Trophoblast cell (in vitro differentiated cells and primary cell): ENCODE measurements around the gene BRD7.

Experiments
- DNase-seq, 2 donors: peaks; one replicate each; pipeline ENCODE4 v3.0.0-alpha.2; 2016
- H2AFZ ChIP-seq: 2 replicates; pipeline ENCODE4 v1.6.1; 2013; ENCODE audit warnings: low read length, moderate library complexity, mild to moderate bottlenecking; ENCODE audit not compliant: insufficient read depth, poor library complexity
- H2AK5ac ChIP-seq: 2 replicates; pipeline ENCODE4 v1.6.1; 2013; ENCODE audit warnings: mild to moderate bottlenecking, low read length
- H2BK120ac ChIP-seq: 2 replicates; pipeline ENCODE4 v1.6.1; 2013; ENCODE audit warnings: low read length, mild to moderate bottlenecking, moderate library complexity; ENCODE audit not compliant: insufficient read depth, poor library complexity
- H2BK12ac ChIP-seq: 2 replicates; pipeline ENCODE4 v1.6.1; 2013; ENCODE audit warnings: mild to moderate bottlenecking, low read length, moderate library complexity
- H2BK5ac ChIP-seq: 2 replicates; pipeline ENCODE4 v1.6.1; 2013; ENCODE audit warnings: low read length, low read depth, moderate library complexity, mild to moderate bottlenecking; ENCODE audit not compliant: poor library complexity
- H3K14ac ChIP-seq: 2 replicates; pipeline ENCODE4 v1.6.1; 2013; ENCODE audit warnings: mild to moderate bottlenecking, low read length
- H3K18ac ChIP-seq: 2 replicates; pipeline ENCODE4 v1.6.1; 2013; ENCODE audit warnings: mild to moderate bottlenecking, low read length
- H3K23ac ChIP-seq: 2 replicates; pipeline ENCODE4 v1.6.1; 2013; ENCODE audit warnings: low read length
- H3K27ac ChIP-seq: 2 replicates; pipeline ENCODE4 v1.5.1; 2013; ENCODE audit warnings: low read depth, mild to moderate bottlenecking, inconsistent platforms, low read length, moderate library complexity
- H3K27me3 ChIP-seq: 2 replicates; pipeline ENCODE4 v1.6.1; 2013; ENCODE audit warnings: inconsistent platforms, mild to moderate bottlenecking, low read length, moderate library complexity; ENCODE audit not compliant: insufficient read depth
- H3K36me3 ChIP-seq, 2 experiments: 1 replicate in 1 of 2; 2 replicates in 1 of 2; pipeline ENCODE4 v1.6.1; 2013; ENCODE audit warnings: low read length in 2 of 2, mild to moderate bottlenecking in 2 of 2, moderate library complexity in 1 of 2; ENCODE audit not compliant: insufficient read depth in 2 of 2, control insufficient read depth in 1 of 2
- H3K4ac ChIP-seq: 2 replicates; pipeline ENCODE4 v1.6.1; 2013; ENCODE audit warnings: low read depth, mild to moderate bottlenecking, low read length, moderate library complexity
- H3K4me1 ChIP-seq, 2 experiments: 1 replicate in 1 of 2; 2 replicates in 1 of 2; pipeline ENCODE4 v1.6.1; 2013; ENCODE audit warnings: low read length in 2 of 2, mild to moderate bottlenecking in 2 of 2, moderate library complexity in 1 of 2; ENCODE audit not compliant: insufficient read depth in 2 of 2, control insufficient read depth in 1 of 2
- H3K4me2 ChIP-seq: 2 replicates; pipeline ENCODE4 v1.6.1; 2013; ENCODE audit warnings: inconsistent platforms, mild to moderate bottlenecking, low read length, moderate library complexity
- H3K4me3 ChIP-seq: 2 replicates; pipeline ENCODE4 v1.5.1; 2013; ENCODE audit warnings: mild to moderate bottlenecking, low read depth, low read length, inconsistent platforms
- H3K79me1 ChIP-seq: one replicate; pipeline ENCODE4 v1.6.1; 2013; ENCODE audit warnings: low read length
- H3K79me2 ChIP-seq: 2 replicates; pipeline ENCODE4 v1.6.1; 2013; ENCODE audit warnings: low read length, mild to moderate bottlenecking; ENCODE audit not compliant: control insufficient read depth, insufficient read depth, poor library complexity
- H3K9ac ChIP-seq: 2 replicates; pipeline ENCODE4 v1.6.1; 2013; ENCODE audit warnings: mild to moderate bottlenecking, low read length
- H3K9me3 ChIP-seq: 2 replicates; pipeline ENCODE4 v1.6.1; 2013; ENCODE audit warnings: low read depth, mild to moderate bottlenecking, control low read depth, inconsistent platforms, low read length; ENCODE audit not compliant: insufficient read depth
- H4K12ac ChIP-seq: 2 replicates; pipeline ENCODE4 v1.6.1; 2013; ENCODE audit warnings: low read depth, mild to moderate bottlenecking, low read length, moderate library complexity
- H4K8ac ChIP-seq: 2 replicates; pipeline ENCODE4 v1.6.1; 2013; ENCODE audit warnings: low read depth, mild to moderate bottlenecking, low read length, moderate library complexity
- H4K91ac ChIP-seq: one replicate; pipeline ENCODE4 v1.6.1; 2013; ENCODE audit warnings: low read depth, mild to moderate bottlenecking, low read length, moderate library complexity
- WGBS: extraction: QIAGEN DNeasy Blood & Tissue Kit; methylation state at CpG from one replicate; pipeline ENCODE4 v1.1.7; 2013; ENCODE audit warnings: missing lambda C conversion rate; ENCODE audit not compliant: insufficient read length, insufficient coverage; ENCODE audit errors: extremely low coverage; 5-methylcytosine and 5-hydroxymethylcytosine counted together

The BRD7 gene

GRCh38 chr16:50292566-50292948 is 76.2 kb downstream of the BRD7 start:
- Histone ChIP-seq H3K79me2 (no peaks in the 10 kb centered on the region), H3K27ac (no peak overlapping the region), H3K79me1 (no peaks in the 10 kb centered on the region), H2AFZ (no peak overlapping the region), H2BK5ac (no peak overlapping the region), H3K4me1 (peaks cover 9 to 10% of the 10 kb centered on the region in 2 experiments), H4K91ac (no peak overlapping the region), H3K9ac (no peak overlapping the region), H2AK5ac (no peak overlapping the region), H2BK120ac (no peak overlapping the region), H3K4ac (no peak overlapping the region), H3K14ac (no peak overlapping the region), H3K4me3 (no peak overlapping the region), H3K4me2 (no peak overlapping the region), H3K18ac (no peak overlapping the region), H4K8ac (no peak overlapping the region), H3K9me3 (peaks cover 4% of the 10 kb centered on the region), H2BK12ac (no peak overlapping the region), H3K27me3 (no peaks in the 10 kb centered on the region), H4K12ac (no peak overlapping the region), H3K23ac (no peak overlapping the region), H3K36me3 (no peaks in the 10 kb centered on the region)
- DNase-seq = no peak
- no CpG with 5 or more reads among the region's 12 CpGs for WGBS

- no peak overlapping the region for H2AFZ ChIP-seq
- no peak overlapping the region for H3K9ac ChIP-seq
- peaks cover 9 to 10% of the 10 kb centered on the region in 2 experiments for H3K4me1 ChIP-seq
- H3K4me2 ChIP-seq = no peak overlapping the region
- H3K9me3 ChIP-seq = peaks cover 4% of the 10 kb centered on the region
- H3K18ac ChIP-seq = peak overlapping the region; percentile 21
- no peak overlapping the region for H4K8ac ChIP-seq
- H4K91ac ChIP-seq = peak overlapping the region; percentile 40
- H3K14ac ChIP-seq = no peak overlapping the region
- H3K27ac ChIP-seq = no peak overlapping the region
- H2BK5ac ChIP-seq = no peak overlapping the region
- DNase-seq = no peak
- H4K12ac ChIP-seq = no peak overlapping the region
- H3K79me2 ChIP-seq = no peaks in the 10 kb centered on the region
- H3K27me3 ChIP-seq = no peaks in the 10 kb centered on the region
- no peak overlapping the region for H3K4me3 ChIP-seq
- no peak overlapping the region for H2BK12ac ChIP-seq
- H3K36me3 ChIP-seq = no peaks in the 10 kb centered on the region
- no peak overlapping the region for H2AK5ac ChIP-seq
- no peak overlapping the region for H3K23ac ChIP-seq
- no peak overlapping the region for H3K4ac ChIP-seq
- H2BK120ac ChIP-seq = no peak overlapping the region
- whole genome bisulfite sequencing = no CpG with 5 or more reads among the region's 26 CpGs
- no peaks in the 10 kb centered on the region for H3K79me1 ChIP-seq
Measured at GRCh38 chr16:50291719-50292565, 76.8 kb downstream of the BRD7 start.

GRCh38 chr16:50290856-50291255 is 77.9 kb downstream of the BRD7 start:
- H2BK120ac ChIP-seq = no peak overlapping the region
- H2AK5ac ChIP-seq = no peak overlapping the region
- H3K23ac ChIP-seq = no peak overlapping the region
- H4K8ac ChIP-seq = no peak overlapping the region
- H4K12ac ChIP-seq = no peak overlapping the region
- no peaks in the 10 kb centered on the region for H3K79me2 ChIP-seq
- H2BK12ac ChIP-seq = no peak overlapping the region
- no peaks in the 10 kb centered on the region for H3K79me1 ChIP-seq
- no peaks in the 10 kb centered on the region for H3K36me3 ChIP-seq
- H3K4me1 ChIP-seq = peaks cover 9 to 10% of the 10 kb centered on the region in 2 experiments
- no peak overlapping the region for H3K4me2 ChIP-seq
- H3K18ac ChIP-seq = no peak overlapping the region
- no peak overlapping the region for H3K4ac ChIP-seq
- H3K14ac ChIP-seq = no peak overlapping the region
- H3K27ac ChIP-seq = no peak overlapping the region
- no peak overlapping the region for H4K91ac ChIP-seq
- no peaks in the 10 kb centered on the region for H3K27me3 ChIP-seq
- no CpG with 5 or more reads among the region's 6 CpGs for WGBS
- H3K4me3 ChIP-seq = no peak overlapping the region
- DNase-seq = no peak
- H3K9ac ChIP-seq = no peak overlapping the region
- no peak overlapping the region for H2AFZ ChIP-seq
- no peak overlapping the region for H2BK5ac ChIP-seq
- peaks cover 4% of the 10 kb centered on the region for H3K9me3 ChIP-seq

GRCh38 chr16:50289950-50290764 is 78.6 kb downstream of the BRD7 start:
- WGBS = no CpG with 5 or more reads among the region's 30 CpGs
- H3K27ac ChIP-seq = no peak overlapping the region
- no peak overlapping the region for H2BK5ac ChIP-seq
- no peaks in the 10 kb centered on the region for H3K36me3 ChIP-seq
- H3K18ac ChIP-seq = no peak overlapping the region
- H3K23ac ChIP-seq = no peak overlapping the region
- H4K8ac ChIP-seq = no peak overlapping the region
- peaks cover 2% of the 10 kb centered on the region for H3K9me3 ChIP-seq
- no peak overlapping the region for H4K12ac ChIP-seq
- H3K14ac ChIP-seq = no peak overlapping the region
- no peak overlapping the region for H2BK120ac ChIP-seq
- no peak overlapping the region for H2BK12ac ChIP-seq
- H3K9ac ChIP-seq = no peak overlapping the region
- no peaks in the 10 kb centered on the region for H3K79me1 ChIP-seq
- DNase-seq = no peak
- no peak overlapping the region for H2AFZ ChIP-seq
- peaks cover 9 to 10% of the 10 kb centered on the region in 2 experiments for H3K4me1 ChIP-seq
- H3K4ac ChIP-seq = no peak overlapping the region
- no peak overlapping the region for H4K91ac ChIP-seq
- no peak overlapping the region for H3K4me3 ChIP-seq
- no peaks in the 10 kb centered on the region for H3K79me2 ChIP-seq
- no peak overlapping the region for H3K4me2 ChIP-seq
- H2AK5ac ChIP-seq = no peak overlapping the region
- no peaks in the 10 kb centered on the region for H3K27me3 ChIP-seq
